ENCODE data around the gene TBRG4.

Gene TBRG4

GRCh38 chr7:45140827-45141226 lies 29.3 kb upstream of the TBRG4 start:
- no peak for DNase-seq

GRCh38 chr7:45138433-45139267 lies 27.2 kb upstream of the TBRG4 start:
- DNase-seq, result no peak

DNA sequence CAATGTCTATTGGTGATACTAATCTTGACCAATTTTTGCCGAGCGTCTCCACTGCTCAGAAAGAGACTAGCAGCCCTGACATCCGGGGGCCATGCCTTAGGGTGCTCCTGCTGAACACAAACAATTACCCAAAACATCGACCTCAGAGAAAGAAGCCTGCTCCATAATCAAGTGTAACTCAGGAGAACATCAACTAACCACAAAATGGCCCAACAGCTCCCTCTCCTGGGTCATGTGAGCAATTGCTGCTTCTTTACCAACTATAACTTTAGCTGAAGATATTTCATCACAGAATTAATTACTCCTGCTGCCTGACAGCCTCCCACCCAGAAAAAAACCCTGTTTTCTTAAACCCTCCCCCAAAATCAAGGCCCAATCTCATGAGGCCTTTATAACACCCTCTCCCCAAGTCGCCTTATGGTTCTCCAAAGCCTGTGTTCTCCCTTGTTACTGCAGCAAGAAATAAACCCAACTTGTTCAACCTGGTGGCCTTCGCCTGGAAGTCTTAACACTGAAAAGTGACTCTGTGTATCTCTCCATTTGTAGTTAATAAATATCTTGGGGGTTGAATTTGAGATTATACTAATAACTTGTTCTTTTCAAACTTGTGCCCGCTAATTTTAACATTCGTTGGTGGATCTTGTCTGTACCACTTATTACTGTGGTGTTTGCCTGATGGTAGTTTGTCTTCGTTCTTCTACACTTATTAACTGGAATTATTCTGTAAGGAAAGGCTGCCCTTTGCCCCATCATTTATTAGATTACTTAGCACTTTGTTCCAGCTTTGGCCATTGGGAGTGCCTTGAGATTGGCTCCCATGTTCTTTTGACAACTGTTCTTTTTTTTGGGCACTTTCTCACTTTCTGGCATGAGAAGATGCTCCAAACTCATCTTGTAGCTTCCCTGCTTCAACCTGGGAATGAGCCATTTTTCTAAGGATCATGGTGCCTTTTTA lies 24.9 kb upstream of the TBRG4 start:
- peak; percentile 77 for DNase-seq

DNA sequence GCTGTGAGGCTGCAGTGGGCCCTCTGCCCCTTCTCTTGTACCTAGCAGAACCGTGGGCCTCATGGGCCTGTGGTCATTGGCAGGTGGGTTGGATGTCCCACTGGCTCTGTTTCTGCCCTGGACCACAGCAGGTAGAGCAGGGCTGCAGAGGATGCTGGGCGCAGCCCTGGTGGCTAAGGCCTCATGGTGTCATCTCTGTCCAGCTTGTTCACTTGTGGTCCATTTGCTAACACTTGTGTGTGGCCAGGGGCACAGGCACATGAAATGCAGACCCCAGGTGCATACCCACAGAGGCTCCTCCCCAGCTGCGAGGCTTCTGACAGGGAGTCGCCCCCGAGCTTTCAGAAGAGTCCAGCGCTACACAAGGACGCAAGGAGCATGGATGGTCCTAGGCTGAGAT lies 22.4 kb upstream of the TBRG4 start:
- DNase-seq, result no peak

GRCh38 chr7:45133352-45133751 lies 21.9 kb upstream of the TBRG4 start:
- no peak for DNase-seq

DNA sequence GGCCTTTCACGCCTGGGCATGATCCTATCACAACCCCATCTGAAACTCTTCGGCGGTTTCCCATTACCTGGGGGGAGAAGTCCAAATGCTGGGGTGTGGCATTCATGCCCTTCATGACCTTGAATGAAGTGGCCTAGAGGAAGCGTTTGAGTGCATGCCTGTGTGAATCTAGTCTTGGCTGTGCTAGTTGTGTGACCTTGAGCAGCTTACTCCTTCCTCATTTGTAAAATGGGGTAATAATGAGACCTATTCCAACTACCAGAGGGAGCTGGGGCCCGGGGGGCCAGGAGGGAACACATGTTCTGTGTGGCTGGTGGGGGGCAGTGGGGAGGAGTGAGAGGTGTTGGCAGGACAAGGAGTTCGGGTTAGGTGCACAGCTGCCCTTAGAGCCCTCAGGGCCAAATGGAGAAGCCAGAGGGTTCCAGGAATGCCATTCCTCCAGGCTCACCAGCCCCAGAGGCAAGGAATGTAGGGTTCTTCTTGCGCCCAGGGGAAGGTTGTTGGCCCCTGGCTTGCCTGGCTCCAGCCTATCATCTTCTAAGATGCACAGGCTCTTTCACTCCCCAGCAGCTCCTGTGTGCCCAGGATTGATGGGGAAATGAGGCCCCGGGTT lies 21.3 kb upstream of the TBRG4 start:
- no peak for DNase-seq

DNA sequence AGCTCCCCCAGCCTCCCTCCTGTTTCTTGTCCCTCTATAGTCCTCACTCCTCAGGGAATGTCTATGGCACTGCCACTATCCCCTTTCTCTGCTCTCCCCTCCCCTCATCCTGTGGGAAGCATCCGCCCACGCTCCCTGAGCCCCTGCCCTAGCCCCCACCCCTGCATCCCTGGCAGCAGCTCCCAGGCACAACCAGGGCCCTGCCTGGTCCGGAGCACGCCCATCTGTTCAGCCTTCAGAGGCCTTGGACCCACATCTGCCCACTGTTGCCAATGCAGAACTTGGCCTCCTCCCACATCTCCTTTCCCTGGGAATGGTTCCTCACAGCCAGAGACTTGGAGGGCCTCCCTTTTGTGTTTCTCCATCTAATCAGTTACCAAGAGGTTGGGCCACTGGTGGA lies 20.4 kb upstream of the TBRG4 start:
- no peak for DNase-seq

- no peak for DNase-seq
Measured at GRCh38 chr7:45130910-45131309, 19.4 kb upstream of the TBRG4 start.

- no peak for DNase-seq
Measured at GRCh38 chr7:45129906-45130305, 18.4 kb upstream of the TBRG4 start.

DNA sequence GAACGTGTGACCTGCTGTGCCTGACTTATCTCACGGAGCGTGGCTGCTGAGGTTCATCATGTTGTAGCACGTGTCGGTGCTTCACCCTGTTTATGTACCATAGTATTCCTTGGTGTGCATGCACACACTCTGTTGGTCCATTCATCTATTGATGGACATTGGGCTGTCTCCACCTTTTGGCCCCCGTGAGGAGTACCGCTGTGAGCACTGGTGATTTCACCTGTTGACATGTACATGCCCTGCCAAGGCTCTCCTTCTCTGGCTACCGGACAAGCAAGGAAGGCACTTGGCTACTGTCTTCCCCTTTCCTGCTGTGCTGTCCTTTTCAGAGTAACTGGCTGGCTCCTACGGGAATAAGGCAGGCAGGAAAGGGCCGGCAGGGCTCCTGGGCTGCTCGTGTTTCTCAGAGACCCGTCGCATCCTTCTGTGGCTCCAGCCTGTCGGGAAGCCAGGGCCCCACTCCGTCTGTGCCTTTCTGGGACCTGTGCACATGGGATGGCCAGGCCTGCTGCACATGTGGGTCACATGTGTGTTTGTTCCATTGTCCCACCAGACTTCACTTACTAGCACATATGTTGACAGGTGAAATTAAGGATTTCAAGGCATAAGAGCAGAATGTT lies 17.8 kb upstream of the TBRG4 start:
- DNase-seq, result no peak

DNA sequence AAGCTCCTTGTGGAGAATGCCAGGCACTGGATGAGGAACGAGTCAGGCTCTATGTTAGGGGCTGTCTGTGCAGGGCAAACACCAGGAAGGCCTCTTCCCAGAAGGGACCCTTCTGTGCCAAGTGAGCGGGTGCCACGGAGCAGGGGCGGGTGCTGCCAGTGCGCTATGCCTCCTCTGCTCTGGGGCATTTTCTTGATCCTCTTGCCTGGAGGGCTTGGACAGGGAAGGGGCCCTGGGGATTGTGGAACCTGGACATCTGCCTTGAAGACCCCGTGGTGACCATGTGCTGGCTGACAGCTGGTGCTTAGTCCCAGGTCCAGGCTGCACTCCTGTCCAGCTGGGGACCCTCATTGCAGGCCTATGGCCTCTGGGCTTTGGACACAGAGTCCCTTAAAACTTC lies 15.4 kb upstream of the TBRG4 start:
- DNase-seq, result no peak

GRCh38 chr7:45126201-45126600 lies 14.7 kb upstream of the TBRG4 start:
- DNase-seq, result no peak

GRCh38 chr7:45125193-45125904 lies 13.9 kb upstream of the TBRG4 start:
- no peak for DNase-seq

DNA sequence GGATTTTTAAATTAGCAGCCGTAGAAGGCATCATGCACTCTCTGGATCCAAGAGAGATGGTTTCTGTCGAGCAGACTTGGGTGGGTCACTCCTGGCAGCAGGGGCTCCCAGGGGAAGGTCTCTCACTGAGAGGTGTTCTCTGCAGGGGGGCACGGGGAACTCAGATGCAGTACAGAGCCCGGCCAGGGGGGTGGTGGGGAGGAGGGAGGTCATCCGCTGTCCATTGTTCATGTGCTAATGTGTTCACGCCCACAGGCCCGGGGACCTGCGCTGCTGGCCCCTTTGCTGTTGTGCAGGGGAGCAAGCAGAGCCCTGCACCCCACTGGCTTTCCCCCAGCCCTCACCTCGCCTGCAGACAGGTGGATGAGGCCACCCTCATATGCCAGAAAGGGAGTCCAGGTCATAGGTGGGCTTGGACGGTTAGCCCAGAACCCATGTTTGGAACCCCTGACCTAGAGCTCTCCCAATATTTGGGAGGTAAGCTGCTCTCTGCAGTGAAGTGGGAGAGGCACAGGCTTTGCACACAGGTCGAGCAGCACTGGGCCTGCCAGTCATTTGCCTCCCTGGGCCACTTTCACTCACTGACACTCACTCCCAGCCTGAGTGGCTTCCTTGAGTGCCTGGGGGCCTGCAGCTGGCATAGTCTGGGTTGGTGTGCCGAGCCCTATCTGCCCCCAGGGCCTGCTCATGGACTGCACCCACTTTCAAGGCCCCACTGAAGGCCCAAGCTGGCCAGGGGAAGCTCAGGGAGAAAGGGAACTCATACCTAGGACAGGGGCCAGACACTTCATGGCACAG lies 12.6 kb upstream of the TBRG4 start:
- no peak for DNase-seq

DNA sequence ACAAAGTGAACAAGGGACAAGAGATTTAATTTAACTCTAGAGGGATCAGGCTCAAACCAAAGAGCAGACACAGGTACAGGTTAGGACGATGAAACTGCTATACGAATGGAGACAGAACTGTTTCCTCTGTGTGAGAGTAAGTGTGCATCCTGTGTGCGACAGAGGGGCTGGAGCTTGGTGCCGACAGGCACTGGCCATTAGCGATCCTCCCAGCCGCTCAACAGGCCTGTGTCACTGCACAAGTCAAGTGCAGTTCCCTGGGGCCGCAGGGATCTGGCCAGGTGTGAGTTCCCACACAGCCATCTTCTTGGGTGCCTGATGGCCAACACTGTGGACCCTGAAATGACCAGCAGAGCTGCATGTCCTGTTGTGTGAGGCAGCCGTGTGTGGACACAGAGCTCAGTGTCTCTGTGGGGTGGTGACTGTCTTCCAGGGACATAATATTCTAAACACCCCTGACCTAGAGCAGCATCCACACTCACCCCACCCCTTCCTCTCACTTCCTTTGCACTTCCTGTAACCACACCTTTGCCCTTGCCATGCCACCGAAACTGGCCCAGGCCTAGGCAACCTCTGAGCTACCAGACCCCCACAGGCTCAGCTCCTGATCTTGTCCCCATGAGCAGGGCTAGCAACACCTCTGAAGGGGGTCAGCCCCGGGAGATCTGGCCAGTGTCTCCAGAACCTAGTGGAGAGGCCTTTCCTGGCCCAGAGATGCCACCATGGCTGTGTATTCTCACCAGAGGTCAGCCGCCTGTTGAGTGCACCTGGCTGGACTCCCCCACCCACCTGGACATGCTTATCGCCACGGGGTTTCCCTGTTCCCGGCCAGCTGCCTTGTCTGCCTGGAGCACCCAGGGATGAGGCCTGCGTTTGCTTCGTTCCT lies 11.7 kb upstream of the TBRG4 start:
- DNase-seq, result no peak

- DNase-seq, result no peak
Measured at GRCh38 chr7:45119550-45119949, 8.1 kb upstream of the TBRG4 start.

GRCh38 chr7:45118889-45119331 lies 7.4 kb upstream of the TBRG4 start:
- no peak for DNase-seq

DNA sequence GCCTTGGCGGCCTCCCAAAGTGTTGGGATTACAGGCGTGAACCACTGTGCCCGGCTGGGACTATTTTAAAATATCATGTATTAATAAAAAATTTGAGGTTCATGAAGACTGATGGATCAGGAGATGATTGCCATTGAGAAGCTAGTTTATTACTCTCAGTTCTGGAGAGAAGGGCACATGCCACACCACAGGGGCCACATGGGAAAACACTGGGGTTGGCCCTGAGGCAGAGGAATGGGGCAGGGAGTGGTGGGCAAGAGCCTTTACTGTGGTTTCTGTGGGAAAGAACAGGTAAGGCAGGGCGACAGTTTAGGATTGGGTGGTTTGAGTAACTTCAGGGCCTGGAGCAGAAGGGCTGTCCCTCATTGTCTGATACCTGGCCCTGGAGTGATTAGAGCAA lies 6.8 kb upstream of the TBRG4 start:
- no peak for DNase-seq

GRCh38 chr7:45117582-45117981 lies 6.1 kb upstream of the TBRG4 start:
- DNase-seq, result no peak

GRCh38 chr7:45116048-45116447 lies 4.6 kb upstream of the TBRG4 start:
- no peak for DNase-seq

Measured in femur (tissue), 1 donor.